Activated CD8-positive, alpha-beta memory T cell treated with anti-CD3 and anti-CD28 coated beads, Interleukin-2, amount 50 U/mL, for 1 hour (primary cell): ENCODE data around the gene UGT2B7.

Experiments
- DNase-seq: peaks from one replicate; pipeline ENCODE4 v3.0.0-alpha.2; 2020; ENCODE audit errors: extremely low read depth

The UGT2B7 gene

DNA sequence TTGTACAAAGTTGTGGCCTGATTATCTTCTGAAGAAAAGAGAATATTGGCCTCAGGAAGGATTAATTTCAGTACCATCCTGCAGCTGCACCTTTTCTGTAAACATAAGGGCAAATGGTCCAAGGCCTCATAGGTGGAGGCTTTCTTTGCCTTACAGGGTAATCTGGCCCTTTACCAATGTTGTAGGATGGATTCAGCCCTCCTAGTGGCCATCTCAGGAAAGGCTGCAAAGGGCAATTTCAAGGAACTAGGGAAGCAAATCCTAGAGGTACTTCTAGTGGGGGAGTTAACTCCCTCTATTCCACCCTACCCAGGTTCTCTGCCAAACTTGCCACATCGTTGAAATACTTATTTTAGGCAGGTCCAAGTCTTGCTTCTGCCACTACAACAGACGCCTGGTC, 60.6 kb downstream of the UGT2B7 start:
- DNase-seq: no peak
